SKM-1 (cell line): ENCODE data around the gene DPEP2NB.
"Not testable (repeated sequence)": the region's sequence is repeated elsewhere in the genome, so short reads cannot be mapped to it uniquely, and the experiment has no call there.

Experiments used
- DNase-seq: peaks from one replicate; lab custom pipeline; 2025; ENCODE audit not compliant: unreplicated experiment; lab: John Stamatoyannopoulos, UW

Gene DPEP2NB

GRCh38 chr16:68015681-68016080 lies at the start of gene DPEP2NB:
Gene DPEP2NB, minus strand, starts transcription at chr16:68015911. Its CDS starts 141 bp downstream, at chr16:68015770.
- DNase-seq, result no peak

- no peak for DNase-seq
These were observed 49.2 kb upstream of the DPEP2NB start for GRCh38 chr16:68064791-68065365.

- no peak for DNase-seq
These were observed 47.2 kb upstream of the DPEP2NB start for GRCh38 chr16:68062910-68063393.

- no peak for DNase-seq
These were observed 45.7 kb upstream of the DPEP2NB start for GRCh38 chr16:68061396-68061795.

- DNase-seq, result no peak
These were observed 44.1 kb upstream of the DPEP2NB start for GRCh38 chr16:68059804-68060203.

- DNase-seq, result no peak
These were observed 39.7 kb upstream of the DPEP2NB start for GRCh38 chr16:68055395-68055794.

- DNase-seq, result no peak
These were observed 33.7 kb upstream of the DPEP2NB start for GRCh38 chr16:68049449-68049848.

- no peak for DNase-seq
These were observed 32.3 kb upstream of the DPEP2NB start for GRCh38 chr16:68047987-68048386.

GRCh38 chr16:68046106-68046505 lies 30.4 kb upstream of the DPEP2NB start:
- no peak for DNase-seq

GRCh38 chr16:68041783-68042182 lies 26.1 kb upstream of the DPEP2NB start:
- no peak for DNase-seq

GRCh38 chr16:68040506-68041288 lies 25.0 kb upstream of the DPEP2NB start:
- peak; percentile 63 for DNase-seq

GRCh38 chr16:68037841-68038597 lies 22.3 kb upstream of the DPEP2NB start:
- no peak for DNase-seq

- DNase-seq, result no peak
These were observed 19.5 kb upstream of the DPEP2NB start for GRCh38 chr16:68035227-68035626.

GRCh38 chr16:68033101-68033500 lies 17.4 kb upstream of the DPEP2NB start:
- DNase-seq, result no peak

- no peak for DNase-seq
These were observed 16.2 kb upstream of the DPEP2NB start for GRCh38 chr16:68031951-68032350.

GRCh38 chr16:68030108-68030507 lies 14.4 kb upstream of the DPEP2NB start:
- DNase-seq, result not testable (repeated sequence)

- no peak for DNase-seq
These were observed 13.3 kb upstream of the DPEP2NB start for GRCh38 chr16:68028996-68029395.

- peak; percentile 64 for DNase-seq
These were observed 7.2 kb upstream of the DPEP2NB start, which contains the start of the genes DDX28 and DUS2 for GRCh38 chr16:68022728-68023537. Gene DDX28, minus strand, starts transcription at chr16:68023232. Its CDS starts 30 bp downstream, at chr16:68023202. Gene DUS2, plus strand, starts transcription at chr16:68023284. Its CDS starts 14,740 bp downstream, at chr16:68038024.

GRCh38 chr16:68022278-68022727 lies 6.6 kb upstream of the DPEP2NB start:
- no peak for DNase-seq

GRCh38 chr16:68021490-68021889 lies 5.8 kb upstream of the DPEP2NB start:
- DNase-seq, result no peak
